ENCODE data around the gene LRRC58. TPM values are rescaled to one million over a fixed set of nuclear protein-coding genes. Genes with fewer than 3 reads are reported as not detected.

Gene LRRC58
- total RNA-seq (10 to 100 TPM; 34.5 to 48.5 (median 43.4) TPM), polyA plus RNA-seq (1 to 10 TPM; 4.2 to 7.6 (median 4.9) TPM)

GRCh38 chr3:120348991-120349854, at the start of gene LRRC58:
Gene LRRC58, minus strand, starts transcription at chr3:120349354. Its CDS starts 111 bp downstream, at chr3:120349243.
- peak within 1 kb of the TSS; percentile 62 to 92 (median 84) for H3K4me3 ChIP-seq
- no peaks in the 10 kb centered on the region for H3K27me3 ChIP-seq
- H3K27ac ChIP-seq, result peak within 1 kb of the TSS; percentile 84 to 96 (median 94)
- H3K4me1 ChIP-seq, result peaks cover 0 to 40% (median 30%) of the 10 kb centered on the region in 4 donors
- no peaks in the 10 kb centered on the region for H3K9me3 ChIP-seq
- intact Hi-C loops (cut with DNase I), result loop anchor here (1.0 to 10.0 kb wide), 7 partner anchors 48 to 454 kb away; partner anchors contain the start of genes GPR156 and GSK3B
- TF ChIP-seq CTCF (IDR thresholded peaks at IDR 0.05) (peak in 2 of 4 experiments; percentile 23 to 29), POLR2A (IDR thresholded peaks at IDR 0.05) (peak; percentile 82 to 83), POLR2AphosphoS5 (IDR thresholded peaks at IDR 0.05) (peak; percentile 94 to 98 (median 97)), EP300 (IDR thresholded peaks at IDR 0.05) (peak in 1 of 4 donors; percentile 44)
- H3K36me3 ChIP-seq, result no peaks in the 10 kb centered on the region
- 0% methylated on average over 95 of the region's 95 CpGs for WGBS, 2 donors
- DNase-seq, result peak; percentile 95

GRCh38 chr3:120396469-120396868, 47.3 kb upstream of the LRRC58 start:
- 82 to 86% methylated on average over 8 of the region's 8 CpGs for WGBS, 2 donors
- Histone ChIP-seq H3K9me3 (no peaks in the 10 kb centered on the region), H3K36me3 (peaks cover 50 to 81% (median 64%) of the 10 kb centered on the region in 4 donors)

GRCh38 chr3:120394347-120394746, 45.2 kb upstream of the LRRC58 start:
- no peaks in the 10 kb centered on the region for H3K27me3 ChIP-seq
- no peak for TF ChIP-seq CTCF (IDR thresholded peaks at IDR 0.05)
- TF ChIP-seq POLR2AphosphoS5 (IDR thresholded peaks at IDR 0.05), result peak in 2 of 4 donors; percentile 63 to 72
- no peak for TF ChIP-seq POLR2A (IDR thresholded peaks at IDR 0.05)
- DNase-seq, result no peak
- peaks cover 0 to 28% (median 3%) of the 10 kb centered on the region in 4 donors for H3K4me1 ChIP-seq
- no peaks in the 10 kb centered on the region for H3K9me3 ChIP-seq
- WGBS, 2 donors, result 72 to 85% methylated on average over 2 of the region's 2 CpGs
- no peak overlapping the region for H3K4me3 ChIP-seq
- peaks cover 29 to 60% (median 43%) of the 10 kb centered on the region in 4 donors for H3K36me3 ChIP-seq
- intact Hi-C loops (cut with DNase I), result no loop called here
- H3K27ac ChIP-seq, result peak overlapping the region in 2 of 4 donors; percentile 18 to 37

More at GRCh38 chr3:120396469-120396868, 47.3 kb upstream of the LRRC58 start:
- Histone ChIP-seq H3K4me3 (no peak overlapping the region), H3K27me3 (no peaks in the 10 kb centered on the region), H3K4me1 (peaks cover 0 to 28% (median 3%) of the 10 kb centered on the region in 4 donors), H3K27ac (no peak overlapping the region)
- intact Hi-C loops (cut with DNase I), result loop anchor here (5.0 kb wide), 1 partner anchor 49 kb away; the partner anchor contains the start of gene LRRC58
- no peak for DNase-seq
- TF ChIP-seq POLR2A (IDR thresholded peaks at IDR 0.05) (no peak), EP300 (IDR thresholded peaks at IDR 0.05) (no peak), CTCF (IDR thresholded peaks at IDR 0.05) (no peak), POLR2AphosphoS5 (IDR thresholded peaks at IDR 0.05) (no peak)

- WGBS, 2 donors, result 86 to 89% methylated on average over 2 of the region's 2 CpGs
- no peak for DNase-seq
- no peak overlapping the region for H3K4me3 ChIP-seq
- H3K9me3 ChIP-seq, result no peaks in the 10 kb centered on the region
- H3K4me1 ChIP-seq, result peaks cover 0 to 28% (median 3%) of the 10 kb centered on the region in 4 donors
- H3K27me3 ChIP-seq, result no peaks in the 10 kb centered on the region
- intact Hi-C loops (cut with DNase I), result no loop called here
- no peak for TF ChIP-seq CTCF (IDR thresholded peaks at IDR 0.05)
- TF ChIP-seq POLR2AphosphoS5 (IDR thresholded peaks at IDR 0.05), result no peak
- TF ChIP-seq POLR2A (IDR thresholded peaks at IDR 0.05), result no peak
- no peak for TF ChIP-seq EP300 (IDR thresholded peaks at IDR 0.05)
- H3K27ac ChIP-seq, result peak overlapping the region in 2 of 4 donors; percentile 18 to 37
- peaks cover 23 to 54% (median 38%) of the 10 kb centered on the region in 4 donors for H3K36me3 ChIP-seq
Measured at GRCh38 chr3:120393761-120394160, 44.6 kb upstream of the LRRC58 start.

Measured in sigmoid colon (tissue), 7 donors.